ENCODE data around the gene CCR5. TPM values are rescaled to one million over a fixed set of nuclear protein-coding genes. Genes with fewer than 3 reads are reported as not detected.

CCR5 gene
- total RNA-seq, 4 donors from 2014 or later, result 0.23 to 1.8 (median 0.44) TPM

DNA sequence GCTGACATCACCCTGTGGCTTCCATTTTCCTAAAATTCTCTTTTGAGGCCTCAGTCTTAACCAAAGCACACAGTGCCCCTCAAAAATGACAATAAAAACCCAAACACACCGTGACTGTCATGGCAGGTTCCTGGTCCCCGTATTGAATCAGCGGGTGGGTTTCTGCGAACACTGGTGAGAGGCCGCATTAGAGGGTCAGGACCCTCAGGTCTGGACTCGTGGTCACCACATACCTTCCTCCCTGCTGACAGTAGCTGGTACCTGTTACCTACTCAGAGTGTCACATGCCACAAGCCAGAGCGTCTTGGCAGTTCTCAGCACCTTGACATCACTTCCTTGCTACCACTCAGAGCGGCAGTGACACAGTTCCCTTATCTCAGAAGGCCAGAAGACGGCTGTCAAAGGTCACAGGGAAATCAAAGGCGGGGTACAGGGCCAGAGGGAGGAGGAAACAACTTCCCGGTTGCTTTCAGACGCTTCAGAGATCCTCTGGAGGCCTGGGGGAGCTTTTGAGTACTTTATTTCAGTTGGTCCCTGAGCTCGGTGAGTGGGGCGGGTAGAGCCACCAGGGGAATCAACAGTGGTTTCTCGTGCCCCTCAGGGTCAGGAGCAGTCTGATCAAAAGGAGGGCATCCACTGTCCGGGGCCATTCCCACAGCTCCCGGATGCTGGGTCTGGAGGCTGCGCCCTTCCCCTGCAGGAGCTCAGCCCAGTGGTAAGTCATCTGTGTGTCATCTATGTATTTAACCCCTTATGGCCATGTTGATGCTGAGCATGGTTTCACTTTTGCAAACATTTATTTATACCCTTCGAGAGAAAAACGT is 36.3 kb downstream of the CCR5 start, which contains the start of the genes CCR5AS and CCRL2:
TSS of gene CCR5AS (minus strand) at position 279 of the 824 bp plus-strand sequence.
TSS of gene CCRL2 (plus strand) at position 472 of the 824 bp plus-strand sequence. CDS start 821 bp downstream, outside the sequence.
- H3K27ac ChIP-seq, result peak within 1 kb of the TSS in 3 of 4 donors; percentile 58 to 72 (median 58)
- no peaks in the 10 kb centered on the region for H3K36me3 ChIP-seq
- TF ChIP-seq POLR2A (IDR thresholded peaks at IDR 0.05) (peak in 1 of 2 donors; percentile 22), CTCF (IDR thresholded peaks at IDR 0.05) (no peak), POLR2AphosphoS5 (IDR thresholded peaks at IDR 0.05) (peak; percentile 39)
- peak within 1 kb of the TSS in 1 of 2 donors; percentile 33 for H3K4me3 ChIP-seq
- no peaks in the 10 kb centered on the region for H3K9me3 ChIP-seq
- ATAC-seq, result peak; percentile 72
- peaks cover 18% of the 10 kb centered on the region for H3K27me3 ChIP-seq
- WGBS, 2 donors (ENCODE audit: low coverage in 1 of 2), result 33 to 65% methylated on average over 8 to 13 of the region's 20 CpGs
- peaks cover 0 to 21% (median 4%) of the 10 kb centered on the region in 3 donors for H3K4me1 ChIP-seq

DNA sequence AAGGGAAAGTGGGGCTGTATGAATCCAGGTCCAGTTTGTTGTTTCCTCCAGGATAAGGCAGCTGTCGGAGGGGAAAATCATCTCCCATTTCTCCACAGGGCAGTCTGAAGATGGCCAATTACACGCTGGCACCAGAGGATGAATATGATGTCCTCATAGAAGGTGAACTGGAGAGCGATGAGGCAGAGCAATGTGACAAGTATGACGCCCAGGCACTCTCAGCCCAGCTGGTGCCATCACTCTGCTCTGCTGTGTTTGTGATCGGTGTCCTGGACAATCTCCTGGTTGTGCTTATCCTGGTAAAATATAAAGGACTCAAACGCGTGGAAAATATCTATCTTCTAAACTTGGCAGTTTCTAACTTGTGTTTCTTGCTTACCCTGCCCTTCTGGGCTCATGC is 37.2 kb downstream of the CCR5 start:
- TF ChIP-seq POLR2AphosphoS5 (IDR thresholded peaks at IDR 0.05) (no peak), POLR2A (IDR thresholded peaks at IDR 0.05) (no peak), EP300 (IDR thresholded peaks at IDR 0.05) (no peak), CTCF (IDR thresholded peaks at IDR 0.05) (no peak)
- H3K4me3 ChIP-seq, result peak overlapping the region in 1 of 2 donors; percentile 33

GRCh38 chr3:46408853-46409252 is 38.1 kb downstream of the CCR5 start:
- whole genome bisulfite sequencing, 2 donors (ENCODE audit: low coverage in 1 of 2), result 89 to 91% methylated on average over 7 of the region's 7 CpGs
- Histone ChIP-seq H3K4me1 (peaks cover 0 to 21% (median 4%) of the 10 kb centered on the region in 3 donors), H3K27ac (no peak overlapping the region), H3K36me3 (no peaks in the 10 kb centered on the region), H3K4me3 (no peak overlapping the region), H3K27me3 (peaks cover 18% of the 10 kb centered on the region), H3K9me3 (no peaks in the 10 kb centered on the region)
- ATAC-seq, result no peak
- TF ChIP-seq POLR2A (IDR thresholded peaks at IDR 0.05) (no peak), CTCF (IDR thresholded peaks at IDR 0.05) (no peak), POLR2AphosphoS5 (IDR thresholded peaks at IDR 0.05) (no peak), EP300 (IDR thresholded peaks at IDR 0.05) (no peak)

More for the DNA sequence above, 37.2 kb downstream of the CCR5 start:
- WGBS, 2 donors (ENCODE audit: low coverage in 1 of 2), result 54 to 68% methylated on average over 6 to 7 of the region's 7 CpGs
- peak overlapping the region in 3 of 4 donors; percentile 58 to 72 (median 58) for H3K27ac ChIP-seq
- ATAC-seq, result no peak
- H3K9me3 ChIP-seq, result no peaks in the 10 kb centered on the region
- H3K4me1 ChIP-seq, result peaks cover 0 to 21% (median 4%) of the 10 kb centered on the region in 3 donors
- no peaks in the 10 kb centered on the region for H3K36me3 ChIP-seq
- H3K27me3 ChIP-seq, result peaks cover 18% of the 10 kb centered on the region

GRCh38 chr3:46409739-46410489 is 39.2 kb downstream of the CCR5 start:
- WGBS, 2 donors (ENCODE audit: low coverage in 1 of 2), result 95 to 96% methylated on average over 3 of the region's 9 CpGs
- Histone ChIP-seq H3K36me3 (no peaks in the 10 kb centered on the region), H3K4me3 (no peak overlapping the region), H3K9me3 (no peaks in the 10 kb centered on the region), H3K27me3 (peaks cover 18% of the 10 kb centered on the region), H3K27ac (no peak overlapping the region), H3K4me1 (peaks cover 0 to 19% (median 4%) of the 10 kb centered on the region in 3 donors)
- no peak for TF ChIP-seq CTCF (IDR thresholded peaks at IDR 0.05)
- no peak for ATAC-seq
